Amygdala (tissue), 56 donors: ENCODE measurements around the gene KRTAP5-11.
"Not testable (repeated sequence)": the region's sequence is repeated elsewhere in the genome, so short reads cannot be mapped to it uniquely, and the experiment has no call there.

Experiments used
- DNase-seq, 56 donors: peaks; one replicate each; lab custom pipeline; 2025; lab: John Stamatoyannopoulos, UW

KRTAP5-11 gene

GRCh38 chr11:71582969-71583368, 294 bp upstream of the KRTAP5-11 start:
- DNase-seq, result not testable (repeated sequence)

- DNase-seq, result no peak
These were observed 849 bp downstream of the KRTAP5-11 start for GRCh38 chr11:71581826-71582225.

GRCh38 chr11:71580057-71581003, 2.3 kb downstream of the KRTAP5-11 start:
- peak in 36 of 56 donors; percentile 6 to 67 (median 25) for DNase-seq

- not testable (repeated sequence) for DNase-seq
These were observed 3.2 kb downstream of the KRTAP5-11 start for GRCh38 chr11:71579513-71579912.

- DNase-seq, result no peak
These were observed 5.1 kb downstream of the KRTAP5-11 start for GRCh38 chr11:71577469-71578004.

GRCh38 chr11:71576688-71577465, 5.8 kb downstream of the KRTAP5-11 start:
- DNase-seq, result not testable (repeated sequence)

- no peak for DNase-seq
These were observed 6.8 kb downstream of the KRTAP5-11 start for GRCh38 chr11:71575723-71576424.

GRCh38 chr11:71574418-71574817, 8.3 kb downstream of the KRTAP5-11 start:
- DNase-seq, result no peak

- DNase-seq, result no peak
These were observed 9.9 kb downstream of the KRTAP5-11 start for GRCh38 chr11:71572811-71573210.

GRCh38 chr11:71571101-71571850, 11.4 kb downstream of the KRTAP5-11 start:
- not testable (repeated sequence) for DNase-seq

- DNase-seq, result peak in 2 of 56 donors; percentile 4 to 11
These were observed 13.8 kb downstream of the KRTAP5-11 start for GRCh38 chr11:71568704-71569349.

GRCh38 chr11:71567633-71568032, 15.0 kb downstream of the KRTAP5-11 start:
- not testable (repeated sequence) for DNase-seq

GRCh38 chr11:71566626-71567599, 15.8 kb downstream of the KRTAP5-11 start:
- not testable (repeated sequence) for DNase-seq

- no peak for DNase-seq
These were observed 16.5 kb downstream of the KRTAP5-11 start for GRCh38 chr11:71566081-71566620.

GRCh38 chr11:71565263-71565662, 17.4 kb downstream of the KRTAP5-11 start, which contains the start of gene KRTAP5-10:
TSS of gene KRTAP5-10 (plus strand) at chr11:71565563. CDS start at chr11:71565588, 25 bp downstream.
- no peak for DNase-seq

GRCh38 chr11:71564430-71564829, 18.2 kb downstream of the KRTAP5-11 start:
- no peak for DNase-seq

- DNase-seq, result peak in 5 of 56 donors; percentile 4 to 25 (median 7)
These were observed 19.3 kb downstream of the KRTAP5-11 start for GRCh38 chr11:71563406-71563805.
